HepG2 (cell line): Measurements from ENCODE around the gene COX7A2L.
A peak's percentile ranks its signal among the peaks of the same experiment; 100 is the strongest.

ENCODE experiments used
- ARNTL ChIP-seq: sonication (generic); formaldehyde crosslinking; IDR thresholded peaks from 2 replicates; pipeline ENCODE4 v1.4.0; 2020; ENCODE audit warnings: mild to moderate bottlenecking, missing genetic modification reagents
- EZH2 ChIP-seq: conservative IDR thresholded peaks from 2 replicates; pipeline ENCODE4 v1.6.1; 2012; ENCODE audit warnings: mild to moderate bottlenecking, low read depth, low read length, moderate library complexity
- HIVEP1 ChIP-seq: sonication (generic); formaldehyde crosslinking; IDR thresholded peaks from 2 replicates; pipeline ENCODE4 v1.4.0; 2020; ENCODE audit warnings: mild to moderate bottlenecking, missing genetic modification reagents
- NFE2 ChIP-seq: sonication (generic); formaldehyde crosslinking; IDR thresholded peaks from 2 replicates; pipeline ENCODE4 v1.4.0; 2020; ENCODE audit warnings: missing genetic modification reagents
- NR1H2 ChIP-seq: sonication (generic); formaldehyde crosslinking; IDR thresholded peaks from 2 replicates; pipeline ENCODE4 v1.8.1; 2022; ENCODE audit warnings: low read depth, missing genetic modification reagents, borderline replicate concordance
- NR3C1 ChIP-seq: sonication (generic); formaldehyde crosslinking; IDR thresholded peaks from 2 replicates; pipeline ENCODE4 v1.4.0; 2020; ENCODE audit warnings: missing genetic modification reagents
- POLR2A ChIP-seq, 2 experiments: IDR thresholded peaks; 2 replicates each; pipeline ENCODE4 v1.6.1; 2011; ENCODE audit warnings: low read depth in 2 of 2, low read length in 2 of 2, mild to moderate bottlenecking in 1 of 2, moderate library complexity in 1 of 2; ENCODE audit not compliant: insufficient read depth in 1 of 2
- TF ChIP-seq, protein P1 (sequence below): sonication (generic); formaldehyde crosslinking; IDR thresholded peaks from 2 replicates; pipeline ENCODE4 v1.4.0; 2020; ENCODE audit warnings: missing genetic modification reagents
- TF ChIP-seq, protein P2 (sequence below): sonication (generic); formaldehyde crosslinking; IDR thresholded peaks from 2 replicates; pipeline ENCODE4 v1.4.0; 2020; ENCODE audit warnings: missing genetic modification reagents
- TF ChIP-seq, protein P3 (sequence below): sonication (generic); formaldehyde crosslinking; IDR thresholded peaks from 2 replicates; pipeline ENCODE4 v1.4.0; 2020; ENCODE audit warnings: mild to moderate bottlenecking, missing genetic modification reagents
- TF ChIP-seq, protein P4 (sequence below): sonication (generic); formaldehyde crosslinking; IDR thresholded peaks from 2 replicates; pipeline ENCODE4 v1.5.0; 2020; ENCODE audit warnings: mild to moderate bottlenecking, missing genetic modification reagents, moderate library complexity
- TF ChIP-seq, protein P5 (sequence below): sonication (generic); formaldehyde crosslinking; IDR thresholded peaks from 2 replicates; pipeline ENCODE4 v1.8.1; 2022; ENCODE audit warnings: low read depth, mild to moderate bottlenecking, missing genetic modification reagents

DNA sequence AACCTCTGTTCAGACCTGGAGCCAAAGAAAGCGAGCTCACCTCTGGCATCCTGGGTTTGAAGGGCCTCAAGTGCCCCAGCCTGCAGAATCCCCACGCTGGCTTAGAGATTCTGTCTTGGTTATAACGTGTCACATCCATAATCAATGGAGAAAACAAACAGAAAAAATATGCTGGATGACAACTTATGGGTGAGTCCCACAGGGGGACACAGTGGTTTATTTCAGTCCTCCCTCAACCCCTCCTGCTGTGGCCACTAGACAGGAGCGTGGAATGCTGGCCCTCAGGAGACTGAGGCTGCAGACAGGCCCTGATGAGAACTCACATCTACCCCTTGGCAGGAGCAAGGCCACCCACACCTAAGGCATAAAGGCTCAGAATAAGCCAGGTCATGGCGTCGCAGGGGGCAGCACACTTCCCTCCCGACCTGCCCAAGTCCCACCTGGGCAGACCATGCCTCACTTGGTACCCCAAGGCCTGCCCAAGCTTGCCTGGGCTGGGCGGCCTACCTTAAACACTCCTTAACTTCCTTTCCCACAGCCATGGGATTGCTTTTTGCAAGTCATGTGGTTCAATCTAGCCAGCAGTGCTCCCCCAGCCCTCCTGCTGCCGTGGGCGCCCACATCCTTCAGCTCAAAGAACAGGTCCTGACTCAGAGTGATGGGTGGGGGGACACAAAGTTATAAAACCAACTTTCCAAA, 19.9 kb downstream of the COX7A2L start:
- TF ChIP-seq, protein P1, sequence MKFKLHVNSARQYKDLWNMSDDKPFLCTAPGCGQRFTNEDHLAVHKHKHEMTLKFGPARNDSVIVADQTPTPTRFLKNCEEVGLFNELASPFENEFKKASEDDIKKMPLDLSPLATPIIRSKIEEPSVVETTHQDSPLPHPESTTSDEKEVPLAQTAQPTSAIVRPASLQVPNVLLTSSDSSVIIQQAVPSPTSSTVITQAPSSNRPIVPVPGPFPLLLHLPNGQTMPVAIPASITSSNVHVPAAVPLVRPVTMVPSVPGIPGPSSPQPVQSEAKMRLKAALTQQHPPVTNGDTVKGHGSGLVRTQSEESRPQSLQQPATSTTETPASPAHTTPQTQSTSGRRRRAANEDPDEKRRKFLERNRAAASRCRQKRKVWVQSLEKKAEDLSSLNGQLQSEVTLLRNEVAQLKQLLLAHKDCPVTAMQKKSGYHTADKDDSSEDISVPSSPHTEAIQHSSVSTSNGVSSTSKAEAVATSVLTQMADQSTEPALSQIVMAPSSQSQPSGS (CRISPR knock-in tag): no peak
- no peak for TF ChIP-seq ARNTL (CRISPR knock-in tag)
- peak in 1 of 2 experiments; percentile 57; a peak in 1 of 4 replicates for TF ChIP-seq POLR2A (IDR thresholded peaks at IDR 0.05; ENCODE audit: insufficient read depth in 1 of 2, low read depth in 2 of 2, low read length in 2 of 2)
- TF ChIP-seq, protein P2, sequence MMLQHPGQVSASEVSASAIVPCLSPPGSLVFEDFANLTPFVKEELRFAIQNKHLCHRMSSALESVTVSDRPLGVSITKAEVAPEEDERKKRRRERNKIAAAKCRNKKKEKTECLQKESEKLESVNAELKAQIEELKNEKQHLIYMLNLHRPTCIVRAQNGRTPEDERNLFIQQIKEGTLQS (CRISPR knock-in tag): no peak
- no peak for TF ChIP-seq NFE2 (CRISPR knock-in tag)
- TF ChIP-seq HIVEP1 (CRISPR knock-in tag): 0 out of 2 replicates have a peak, but pooled peaks have one; percentile 23
- no peak for TF ChIP-seq NR1H2 (CRISPR knock-in tag)
- TF ChIP-seq, protein P3, sequence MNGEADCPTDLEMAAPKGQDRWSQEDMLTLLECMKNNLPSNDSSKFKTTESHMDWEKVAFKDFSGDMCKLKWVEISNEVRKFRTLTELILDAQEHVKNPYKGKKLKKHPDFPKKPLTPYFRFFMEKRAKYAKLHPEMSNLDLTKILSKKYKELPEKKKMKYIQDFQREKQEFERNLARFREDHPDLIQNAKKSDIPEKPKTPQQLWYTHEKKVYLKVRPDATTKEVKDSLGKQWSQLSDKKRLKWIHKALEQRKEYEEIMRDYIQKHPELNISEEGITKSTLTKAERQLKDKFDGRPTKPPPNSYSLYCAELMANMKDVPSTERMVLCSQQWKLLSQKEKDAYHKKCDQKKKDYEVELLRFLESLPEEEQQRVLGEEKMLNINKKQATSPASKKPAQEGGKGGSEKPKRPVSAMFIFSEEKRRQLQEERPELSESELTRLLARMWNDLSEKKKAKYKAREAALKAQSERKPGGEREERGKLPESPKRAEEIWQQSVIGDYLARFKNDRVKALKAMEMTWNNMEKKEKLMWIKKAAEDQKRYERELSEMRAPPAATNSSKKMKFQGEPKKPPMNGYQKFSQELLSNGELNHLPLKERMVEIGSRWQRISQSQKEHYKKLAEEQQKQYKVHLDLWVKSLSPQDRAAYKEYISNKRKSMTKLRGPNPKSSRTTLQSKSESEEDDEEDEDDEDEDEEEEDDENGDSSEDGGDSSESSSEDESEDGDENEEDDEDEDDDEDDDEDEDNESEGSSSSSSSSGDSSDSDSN (CRISPR knock-in tag): no peak
- no peak for TF ChIP-seq EZH2
- TF ChIP-seq NR3C1 (CRISPR knock-in tag): no peak
- TF ChIP-seq, protein P4, sequence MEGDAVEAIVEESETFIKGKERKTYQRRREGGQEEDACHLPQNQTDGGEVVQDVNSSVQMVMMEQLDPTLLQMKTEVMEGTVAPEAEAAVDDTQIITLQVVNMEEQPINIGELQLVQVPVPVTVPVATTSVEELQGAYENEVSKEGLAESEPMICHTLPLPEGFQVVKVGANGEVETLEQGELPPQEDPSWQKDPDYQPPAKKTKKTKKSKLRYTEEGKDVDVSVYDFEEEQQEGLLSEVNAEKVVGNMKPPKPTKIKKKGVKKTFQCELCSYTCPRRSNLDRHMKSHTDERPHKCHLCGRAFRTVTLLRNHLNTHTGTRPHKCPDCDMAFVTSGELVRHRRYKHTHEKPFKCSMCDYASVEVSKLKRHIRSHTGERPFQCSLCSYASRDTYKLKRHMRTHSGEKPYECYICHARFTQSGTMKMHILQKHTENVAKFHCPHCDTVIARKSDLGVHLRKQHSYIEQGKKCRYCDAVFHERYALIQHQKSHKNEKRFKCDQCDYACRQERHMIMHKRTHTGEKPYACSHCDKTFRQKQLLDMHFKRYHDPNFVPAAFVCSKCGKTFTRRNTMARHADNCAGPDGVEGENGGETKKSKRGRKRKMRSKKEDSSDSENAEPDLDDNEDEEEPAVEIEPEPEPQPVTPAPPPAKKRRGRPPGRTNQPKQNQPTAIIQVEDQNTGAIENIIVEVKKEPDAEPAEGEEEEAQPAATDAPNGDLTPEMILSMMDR (CRISPR knock-in tag): no peak
- TF ChIP-seq, protein P5, sequence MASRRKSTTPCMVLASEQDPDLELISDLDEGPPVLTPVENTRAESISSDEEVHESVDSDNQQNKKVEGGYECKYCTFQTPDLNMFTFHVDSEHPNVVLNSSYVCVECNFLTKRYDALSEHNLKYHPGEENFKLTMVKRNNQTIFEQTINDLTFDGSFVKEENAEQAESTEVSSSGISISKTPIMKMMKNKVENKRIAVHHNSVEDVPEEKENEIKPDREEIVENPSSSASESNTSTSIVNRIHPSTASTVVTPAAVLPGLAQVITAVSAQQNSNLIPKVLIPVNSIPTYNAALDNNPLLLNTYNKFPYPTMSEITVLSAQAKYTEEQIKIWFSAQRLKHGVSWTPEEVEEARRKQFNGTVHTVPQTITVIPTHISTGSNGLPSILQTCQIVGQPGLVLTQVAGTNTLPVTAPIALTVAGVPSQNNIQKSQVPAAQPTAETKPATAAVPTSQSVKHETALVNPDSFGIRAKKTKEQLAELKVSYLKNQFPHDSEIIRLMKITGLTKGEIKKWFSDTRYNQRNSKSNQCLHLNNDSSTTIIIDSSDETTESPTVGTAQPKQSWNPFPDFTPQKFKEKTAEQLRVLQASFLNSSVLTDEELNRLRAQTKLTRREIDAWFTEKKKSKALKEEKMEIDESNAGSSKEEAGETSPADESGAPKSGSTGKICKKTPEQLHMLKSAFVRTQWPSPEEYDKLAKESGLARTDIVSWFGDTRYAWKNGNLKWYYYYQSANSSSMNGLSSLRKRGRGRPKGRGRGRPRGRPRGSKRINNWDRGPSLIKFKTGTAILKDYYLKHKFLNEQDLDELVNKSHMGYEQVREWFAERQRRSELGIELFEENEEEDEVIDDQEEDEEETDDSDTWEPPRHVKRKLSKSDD: no peak
